Trophoblast cell (in vitro differentiated cells and primary cell): ENCODE results near the gene LITAF.

ENCODE experiments used
- DNase-seq, 2 donors: peaks; one replicate each; pipeline ENCODE4 v3.0.0-alpha.2; 2016
- H2AFZ ChIP-seq: 2 replicates; pipeline ENCODE4 v1.6.1; 2013; ENCODE audit warnings: low read length, moderate library complexity, mild to moderate bottlenecking; ENCODE audit not compliant: insufficient read depth, poor library complexity
- H2AK5ac ChIP-seq: 2 replicates; pipeline ENCODE4 v1.6.1; 2013; ENCODE audit warnings: mild to moderate bottlenecking, low read length
- H2BK120ac ChIP-seq: 2 replicates; pipeline ENCODE4 v1.6.1; 2013; ENCODE audit warnings: low read length, mild to moderate bottlenecking, moderate library complexity; ENCODE audit not compliant: insufficient read depth, poor library complexity
- H2BK12ac ChIP-seq: 2 replicates; pipeline ENCODE4 v1.6.1; 2013; ENCODE audit warnings: mild to moderate bottlenecking, low read length, moderate library complexity
- H2BK5ac ChIP-seq: 2 replicates; pipeline ENCODE4 v1.6.1; 2013; ENCODE audit warnings: low read length, low read depth, moderate library complexity, mild to moderate bottlenecking; ENCODE audit not compliant: poor library complexity
- H3K14ac ChIP-seq: 2 replicates; pipeline ENCODE4 v1.6.1; 2013; ENCODE audit warnings: mild to moderate bottlenecking, low read length
- H3K18ac ChIP-seq: 2 replicates; pipeline ENCODE4 v1.6.1; 2013; ENCODE audit warnings: mild to moderate bottlenecking, low read length
- H3K23ac ChIP-seq: 2 replicates; pipeline ENCODE4 v1.6.1; 2013; ENCODE audit warnings: low read length
- H3K27ac ChIP-seq: 2 replicates; pipeline ENCODE4 v1.5.1; 2013; ENCODE audit warnings: low read depth, mild to moderate bottlenecking, inconsistent platforms, low read length, moderate library complexity
- H3K27me3 ChIP-seq: 2 replicates; pipeline ENCODE4 v1.6.1; 2013; ENCODE audit warnings: inconsistent platforms, mild to moderate bottlenecking, low read length, moderate library complexity; ENCODE audit not compliant: insufficient read depth
- H3K36me3 ChIP-seq, 2 experiments: 1 replicate in 1 of 2; 2 replicates in 1 of 2; pipeline ENCODE4 v1.6.1; 2013; ENCODE audit warnings: low read length in 2 of 2, mild to moderate bottlenecking in 2 of 2, moderate library complexity in 1 of 2; ENCODE audit not compliant: insufficient read depth in 2 of 2, control insufficient read depth in 1 of 2
- H3K4ac ChIP-seq: 2 replicates; pipeline ENCODE4 v1.6.1; 2013; ENCODE audit warnings: low read depth, mild to moderate bottlenecking, low read length, moderate library complexity
- H3K4me1 ChIP-seq, 2 experiments: 1 replicate in 1 of 2; 2 replicates in 1 of 2; pipeline ENCODE4 v1.6.1; 2013; ENCODE audit warnings: low read length in 2 of 2, mild to moderate bottlenecking in 2 of 2, moderate library complexity in 1 of 2; ENCODE audit not compliant: insufficient read depth in 2 of 2, control insufficient read depth in 1 of 2
- H3K4me2 ChIP-seq: 2 replicates; pipeline ENCODE4 v1.6.1; 2013; ENCODE audit warnings: inconsistent platforms, mild to moderate bottlenecking, low read length, moderate library complexity
- H3K4me3 ChIP-seq: 2 replicates; pipeline ENCODE4 v1.5.1; 2013; ENCODE audit warnings: mild to moderate bottlenecking, low read depth, low read length, inconsistent platforms
- H3K79me1 ChIP-seq: one replicate; pipeline ENCODE4 v1.6.1; 2013; ENCODE audit warnings: low read length
- H3K79me2 ChIP-seq: 2 replicates; pipeline ENCODE4 v1.6.1; 2013; ENCODE audit warnings: low read length, mild to moderate bottlenecking; ENCODE audit not compliant: control insufficient read depth, insufficient read depth, poor library complexity
- H3K9ac ChIP-seq: 2 replicates; pipeline ENCODE4 v1.6.1; 2013; ENCODE audit warnings: mild to moderate bottlenecking, low read length
- H3K9me3 ChIP-seq: 2 replicates; pipeline ENCODE4 v1.6.1; 2013; ENCODE audit warnings: low read depth, mild to moderate bottlenecking, control low read depth, inconsistent platforms, low read length; ENCODE audit not compliant: insufficient read depth
- H4K12ac ChIP-seq: 2 replicates; pipeline ENCODE4 v1.6.1; 2013; ENCODE audit warnings: low read depth, mild to moderate bottlenecking, low read length, moderate library complexity
- H4K8ac ChIP-seq: 2 replicates; pipeline ENCODE4 v1.6.1; 2013; ENCODE audit warnings: low read depth, mild to moderate bottlenecking, low read length, moderate library complexity
- H4K91ac ChIP-seq: one replicate; pipeline ENCODE4 v1.6.1; 2013; ENCODE audit warnings: low read depth, mild to moderate bottlenecking, low read length, moderate library complexity
- WGBS: extraction: QIAGEN DNeasy Blood & Tissue Kit; methylation state at CpG from one replicate; pipeline ENCODE4 v1.1.7; 2013; ENCODE audit warnings: missing lambda C conversion rate; ENCODE audit not compliant: insufficient read length, insufficient coverage; ENCODE audit errors: extremely low coverage; 5-methylcytosine and 5-hydroxymethylcytosine counted together

LITAF gene

DNA sequence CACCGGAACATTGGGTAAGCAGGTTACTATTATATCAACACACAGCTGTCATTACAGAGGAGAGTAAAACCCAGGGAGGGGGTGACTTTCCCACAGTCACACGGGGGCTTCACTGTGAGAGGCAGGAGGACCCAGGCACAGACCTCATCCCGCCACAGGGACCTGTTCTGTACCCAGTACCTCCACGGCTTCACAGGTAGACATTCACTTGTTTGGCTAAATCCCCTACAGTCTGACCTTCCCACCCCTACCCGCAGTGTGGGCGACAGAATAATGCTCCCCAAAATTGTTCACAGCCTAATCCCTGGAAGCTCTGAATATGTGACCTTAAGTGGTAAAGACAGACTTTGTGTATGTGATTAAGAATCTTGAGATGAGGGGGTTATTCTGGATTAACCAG lies 16.5 kb downstream of the LITAF start:
- Histone ChIP-seq H3K27me3 (no peaks in the 10 kb centered on the region), H3K4me1 (peaks cover 0 to 2% of the 10 kb centered on the region in 2 experiments), H2BK120ac (no peak overlapping the region), H3K79me1 (no peaks in the 10 kb centered on the region), H3K14ac (no peak overlapping the region), H2AFZ (no peak overlapping the region), H4K12ac (no peak overlapping the region), H3K4me2 (no peak overlapping the region), H3K4ac (peak overlapping the region; percentile 78), H2BK5ac (no peak overlapping the region), H3K27ac (no peak overlapping the region), H3K9ac (no peak overlapping the region), H3K23ac (no peak overlapping the region), H4K91ac (no peak overlapping the region), H3K18ac (peak overlapping the region; percentile 46), H4K8ac (no peak overlapping the region), H2AK5ac (no peak overlapping the region), H3K4me3 (no peak overlapping the region), H3K9me3 (no peaks in the 10 kb centered on the region), H2BK12ac (no peak overlapping the region), H3K79me2 (peaks cover 13% of the 10 kb centered on the region), H3K36me3 (peaks cover 0 to 4% of the 10 kb centered on the region in 2 experiments)
- no peak for DNase-seq
- WGBS: no CpG with 5 or more reads among the region's 6 CpGs

DNA sequence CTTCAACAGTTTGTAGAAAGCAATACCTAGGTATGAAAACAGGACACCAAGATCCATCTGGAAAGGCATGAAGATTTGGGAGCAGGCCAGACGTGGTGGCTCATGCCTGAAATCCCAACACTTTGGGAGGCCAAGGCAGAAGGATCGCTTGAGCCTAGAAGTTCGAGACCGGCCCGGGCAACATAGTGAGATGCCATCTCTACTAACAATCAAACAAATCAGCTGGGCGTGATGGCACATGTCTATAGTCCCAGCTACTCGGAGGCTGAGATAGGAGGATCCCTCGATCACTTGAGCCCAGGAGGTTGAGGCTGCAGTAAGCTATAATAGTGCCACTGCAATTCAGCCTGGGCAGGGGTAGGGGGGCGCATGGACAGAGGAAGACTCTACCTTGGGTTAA lies 20.3 kb downstream of the LITAF start:
- Histone ChIP-seq H2BK5ac (no peak overlapping the region), H3K4me1 (peaks cover 6 to 9% of the 10 kb centered on the region in 2 experiments), H3K4me2 (no peak overlapping the region), H2AFZ (no peak overlapping the region), H3K4me3 (no peak overlapping the region), H3K27me3 (no peaks in the 10 kb centered on the region), H4K8ac (no peak overlapping the region), H3K27ac (no peak overlapping the region), H4K91ac (no peak overlapping the region), H3K36me3 (peaks cover 0 to 4% of the 10 kb centered on the region in 2 experiments), H3K79me2 (peaks cover 8% of the 10 kb centered on the region), H2BK12ac (no peak overlapping the region), H2BK120ac (no peak overlapping the region), H3K9ac (no peak overlapping the region), H3K79me1 (peaks cover 7% of the 10 kb centered on the region), H2AK5ac (no peak overlapping the region), H4K12ac (no peak overlapping the region), H3K9me3 (no peaks in the 10 kb centered on the region), H3K18ac (no peak overlapping the region), H3K23ac (no peak overlapping the region), H3K4ac (no peak overlapping the region), H3K14ac (no peak overlapping the region)
- WGBS: no CpG with 5 or more reads among the region's 9 CpGs
- DNase-seq: no peak

DNA sequence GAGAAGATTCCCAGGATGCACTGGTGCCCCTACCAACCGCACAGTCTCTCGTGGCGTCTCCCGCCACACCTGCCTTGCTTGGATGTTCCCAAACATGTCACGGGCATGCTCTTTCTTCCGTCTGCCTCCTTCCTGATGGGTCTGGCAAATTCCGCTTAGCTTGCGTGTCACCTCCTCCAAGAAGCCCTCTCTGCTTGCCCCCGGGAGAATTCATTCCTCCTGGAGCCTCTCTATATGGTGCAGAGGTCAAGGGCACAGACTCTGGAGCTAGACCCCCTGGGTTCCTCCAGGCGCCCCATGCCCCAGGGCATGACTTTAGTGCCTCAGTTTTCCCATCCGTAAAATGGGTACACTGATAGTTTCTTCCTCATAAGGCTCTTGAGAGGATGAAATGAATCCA lies 21.1 kb downstream of the LITAF start:
- Histone ChIP-seq H2AFZ (no peak overlapping the region), H3K9me3 (no peaks in the 10 kb centered on the region), H3K4ac (peak overlapping the region; percentile 56), H4K91ac (no peak overlapping the region), H3K23ac (no peak overlapping the region), H3K4me2 (no peak overlapping the region), H3K18ac (peak overlapping the region; percentile 68), H4K12ac (no peak overlapping the region), H2BK12ac (no peak overlapping the region), H3K9ac (no peak overlapping the region), H3K27ac (no peak overlapping the region), H2BK120ac (no peak overlapping the region), H2AK5ac (no peak overlapping the region), H3K79me1 (peaks cover 14% of the 10 kb centered on the region), H2BK5ac (no peak overlapping the region), H3K4me1 (peaks cover 13 to 16% of the 10 kb centered on the region in 2 experiments), H3K4me3 (no peak overlapping the region), H4K8ac (no peak overlapping the region), H3K14ac (no peak overlapping the region), H3K27me3 (no peaks in the 10 kb centered on the region), H3K36me3 (peaks cover 0 to 4% of the 10 kb centered on the region in 2 experiments), H3K79me2 (peaks cover 6% of the 10 kb centered on the region)
- no peak for DNase-seq
- WGBS: no CpG with 5 or more reads among the region's 11 CpGs

GRCh38 chr16:11564046-11564926 lies 22.4 kb downstream of the LITAF start:
- H3K4ac ChIP-seq: peak overlapping the region; percentile 33
- no peak overlapping the region for H4K8ac ChIP-seq
- H3K36me3 ChIP-seq: peaks cover 0 to 4% of the 10 kb centered on the region in 2 experiments
- H3K4me2 ChIP-seq: no peak overlapping the region
- DNase-seq: no peak
- no peak overlapping the region for H2AK5ac ChIP-seq
- peaks cover 16% of the 10 kb centered on the region for H3K79me1 ChIP-seq
- H3K27ac ChIP-seq: no peak overlapping the region
- H3K18ac ChIP-seq: no peak overlapping the region
- H3K4me3 ChIP-seq: no peak overlapping the region
- H3K9ac ChIP-seq: no peak overlapping the region
- no peaks in the 10 kb centered on the region for H3K27me3 ChIP-seq
- no peak overlapping the region for H3K23ac ChIP-seq
- H3K14ac ChIP-seq: no peak overlapping the region
- H4K12ac ChIP-seq: no peak overlapping the region
- no peak overlapping the region for H4K91ac ChIP-seq
- peaks cover 3% of the 10 kb centered on the region for H3K79me2 ChIP-seq
- WGBS: no CpG with 5 or more reads among the region's 24 CpGs
- H3K4me1 ChIP-seq: peaks cover 17 to 19% of the 10 kb centered on the region in 2 experiments
- H3K9me3 ChIP-seq: no peaks in the 10 kb centered on the region
- H2AFZ ChIP-seq: no peak overlapping the region
- H2BK120ac ChIP-seq: no peak overlapping the region
- H2BK5ac ChIP-seq: no peak overlapping the region
- no peak overlapping the region for H2BK12ac ChIP-seq
